ENCODE measurements around the gene GALNT17.
"Not testable (repeated sequence)": the region's sequence is repeated elsewhere in the genome, so short reads cannot be mapped to it uniquely, and the experiment has no call there.

Gene GALNT17

DNA sequence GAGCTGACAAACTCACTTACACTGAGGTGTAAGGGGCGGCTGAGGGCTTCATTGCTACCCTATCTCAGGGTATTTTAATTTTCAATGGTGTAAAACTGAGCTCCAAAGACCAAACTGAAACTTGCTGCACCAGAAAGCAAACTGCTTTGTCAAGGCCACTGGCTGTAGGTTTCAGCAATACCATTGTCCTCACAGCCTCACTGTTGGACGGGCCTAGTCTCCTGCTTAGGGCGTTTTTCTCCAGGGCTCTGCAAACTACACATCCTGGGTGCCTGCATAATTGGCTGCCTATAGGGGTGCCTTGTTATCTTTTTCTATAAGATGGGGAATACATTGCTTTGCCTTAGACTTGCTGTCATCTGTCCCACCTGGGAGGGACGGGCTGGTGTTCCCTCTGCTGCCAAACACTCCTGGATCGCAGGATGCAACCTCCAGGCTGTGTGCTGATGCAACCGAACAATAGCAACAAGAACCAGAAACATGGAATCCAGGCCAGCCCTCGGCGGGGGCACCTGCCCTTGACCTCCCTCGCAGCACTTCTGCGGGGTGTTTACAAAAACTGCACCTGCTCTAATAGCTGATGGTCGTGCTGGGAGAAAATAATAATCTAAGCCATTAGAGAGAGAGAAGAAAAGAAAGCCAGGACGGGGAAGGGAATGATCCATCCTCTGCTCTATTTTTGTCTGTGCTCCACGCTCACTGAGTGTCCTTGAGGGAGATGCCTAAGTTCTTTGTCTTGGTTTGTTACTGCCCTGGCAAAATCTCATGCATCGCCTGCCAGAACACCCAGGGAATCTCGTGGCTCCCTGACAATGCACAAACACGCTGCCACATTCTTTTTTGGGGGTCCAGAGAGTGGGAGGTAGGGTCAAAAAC, 104.5 kb downstream of the GALNT17 start:
- no peak for DNase-seq
- no peak for TF ChIP-seq POLR2A (IDR thresholded peaks at IDR 0.05; ENCODE audit: low read length)
- no peak for TF ChIP-seq GATA1 (IDR thresholded peaks at IDR 0.05; ENCODE audit: low read depth, low read length)

DNA sequence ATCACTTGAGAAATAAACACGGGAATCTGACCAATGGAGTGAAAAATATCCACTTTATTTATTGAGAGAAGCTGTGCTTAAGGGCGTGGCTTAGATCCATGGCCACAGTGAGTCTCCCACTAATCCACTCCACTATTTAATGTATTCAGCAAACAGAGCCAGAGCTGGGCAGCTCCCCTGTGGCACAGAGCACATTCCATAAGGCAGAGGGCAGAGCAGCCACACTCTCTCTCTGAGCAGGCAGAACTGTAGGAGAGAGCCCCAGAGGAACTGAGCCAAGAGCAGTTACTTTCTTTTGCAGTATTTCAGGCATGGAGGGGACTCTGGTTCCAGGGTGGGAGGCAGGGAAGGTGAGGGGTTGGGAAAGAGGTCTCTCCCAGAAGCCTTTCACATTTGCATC, 106.0 kb downstream of the GALNT17 start:
- TF ChIP-seq GATA1 (IDR thresholded peaks at IDR 0.05; ENCODE audit: low read depth, low read length) (no peak), POLR2A (IDR thresholded peaks at IDR 0.05; ENCODE audit: low read length) (no peak)

DNA sequence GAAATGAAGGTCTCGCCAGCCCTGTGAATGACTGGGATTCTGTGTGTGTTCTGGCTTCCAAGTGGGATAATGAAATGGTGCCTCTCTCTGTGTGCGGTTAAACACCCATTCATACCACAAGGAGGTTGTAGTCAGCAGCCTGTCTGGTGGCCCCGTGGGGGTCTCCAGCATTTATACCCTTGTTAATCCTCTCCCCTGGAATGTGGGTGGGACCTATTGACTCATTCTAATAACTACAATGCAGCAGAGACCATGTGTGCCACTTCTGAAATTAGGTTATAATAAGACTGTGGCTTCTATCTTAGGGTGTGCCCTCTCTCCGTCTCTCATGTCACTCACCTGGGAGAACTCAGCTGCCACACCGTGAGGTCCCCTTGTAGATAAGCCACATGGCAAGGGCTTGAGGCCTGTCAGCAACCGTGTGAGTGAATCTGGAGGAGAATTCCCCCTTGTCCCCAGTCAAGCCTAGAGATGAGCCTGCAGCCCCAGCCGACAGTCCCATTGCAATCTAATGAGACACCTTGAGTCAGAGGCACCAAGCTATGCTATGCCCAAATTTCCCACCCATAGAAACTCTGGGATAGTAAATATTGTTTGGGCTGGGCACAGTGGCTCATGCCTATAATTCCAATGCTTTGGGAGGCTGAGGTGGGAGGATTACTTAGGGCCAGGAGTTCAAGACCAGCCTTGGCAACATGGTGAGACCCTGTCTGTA, 106.8 kb downstream of the GALNT17 start:
- DNase-seq: no peak
- TF ChIP-seq POLR2A (IDR thresholded peaks at IDR 0.05; ENCODE audit: low read length) (no peak), GATA1 (IDR thresholded peaks at IDR 0.05; ENCODE audit: low read depth, low read length) (no peak)

More for the DNA sequence above, 106.0 kb downstream of the GALNT17 start:
- no peak for DNase-seq

DNA sequence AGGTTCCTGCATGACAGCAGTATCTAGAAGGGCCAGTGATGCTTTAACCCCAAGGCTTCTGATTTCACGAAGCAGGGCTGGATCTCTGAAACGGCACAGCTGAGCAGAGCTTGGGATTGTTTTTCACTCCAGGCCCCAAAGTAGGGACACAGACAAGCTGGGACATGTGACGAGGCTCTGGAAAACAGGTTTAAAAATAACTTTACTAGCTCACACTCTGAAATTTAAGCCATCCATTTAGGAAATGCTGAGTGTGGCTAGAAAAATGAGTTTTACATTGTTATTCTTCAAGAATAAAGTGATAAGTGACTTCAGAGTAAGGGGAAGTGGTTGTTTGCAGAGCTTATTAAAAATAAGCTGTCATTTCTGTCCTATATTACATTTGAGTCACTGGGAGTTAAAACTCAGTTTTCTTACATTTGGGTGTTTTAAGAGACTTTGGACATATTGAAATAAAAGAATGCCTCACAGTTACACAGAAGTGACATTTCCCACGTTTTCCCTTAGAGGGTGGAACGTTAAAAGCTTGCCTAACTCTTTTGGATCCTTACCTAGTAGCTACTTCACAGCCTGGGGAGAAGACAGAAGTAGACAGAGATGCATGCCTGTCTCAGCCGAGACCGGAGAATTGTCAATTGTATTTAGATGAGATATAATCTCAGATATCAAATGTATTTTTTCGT, 107.8 kb downstream of the GALNT17 start:
- no peak for TF ChIP-seq GATA1 (IDR thresholded peaks at IDR 0.05; ENCODE audit: low read depth, low read length)
- no peak for TF ChIP-seq POLR2A (IDR thresholded peaks at IDR 0.05; ENCODE audit: low read length)
- no peak for DNase-seq

DNA sequence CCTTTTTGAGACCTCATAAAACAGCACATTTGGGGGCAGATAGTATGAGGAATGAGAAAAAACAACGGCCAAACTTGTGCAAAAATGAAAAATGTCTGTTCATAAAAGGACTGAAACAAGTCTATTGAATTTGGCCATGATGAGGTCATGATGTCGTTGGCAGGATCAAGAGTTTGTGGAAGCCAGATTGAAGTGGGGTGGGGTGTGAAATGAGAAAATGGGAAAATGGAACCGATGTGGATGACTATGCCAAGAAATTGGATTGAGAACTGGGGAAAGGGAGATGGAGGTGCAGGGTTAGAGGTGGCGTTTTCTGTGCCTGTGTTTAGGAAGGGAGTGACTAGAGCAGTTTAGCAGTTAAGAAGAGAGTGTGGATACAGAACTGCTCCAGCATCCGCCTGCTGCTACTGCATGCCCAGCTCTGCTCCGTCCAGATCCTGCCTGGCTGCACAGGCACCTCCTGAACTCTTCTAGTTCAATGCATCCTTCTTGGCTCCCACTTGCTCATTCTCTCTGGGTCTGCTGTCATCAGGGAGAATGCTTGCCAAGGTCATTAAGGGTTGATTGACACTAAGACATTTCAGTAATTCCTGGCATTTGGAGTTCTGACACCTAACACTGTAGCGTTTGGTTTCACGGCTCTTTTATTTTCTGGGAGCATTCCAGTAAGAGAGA, 111.9 kb downstream of the GALNT17 start:
- DNase-seq: no peak
- TF ChIP-seq POLR2A (IDR thresholded peaks at IDR 0.05; ENCODE audit: low read length) (no peak), GATA1 (IDR thresholded peaks at IDR 0.05; ENCODE audit: low read depth, low read length) (no peak)

DNA sequence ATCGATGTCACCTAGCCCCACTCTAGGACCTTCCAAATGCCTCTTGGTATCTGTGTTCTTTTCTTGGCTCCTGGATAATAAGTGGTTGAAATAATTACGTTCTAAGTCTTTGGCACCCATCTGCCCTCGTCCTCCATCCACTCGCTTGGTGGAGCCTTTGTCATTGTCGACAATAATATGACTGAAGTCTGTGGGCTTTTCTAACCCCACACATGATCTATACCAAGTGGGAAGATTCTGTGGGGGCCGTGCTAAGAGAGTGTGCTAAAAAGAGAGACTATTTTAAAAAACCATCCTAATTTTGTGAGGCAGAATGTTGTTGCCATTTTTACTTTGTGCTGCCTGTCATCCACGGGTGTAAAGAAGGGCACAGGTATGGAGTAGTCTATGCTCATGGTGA, 113.1 kb downstream of the GALNT17 start:
- no peak for TF ChIP-seq GATA1 (IDR thresholded peaks at IDR 0.05; ENCODE audit: low read depth, low read length)
- no peak for TF ChIP-seq POLR2A (IDR thresholded peaks at IDR 0.05; ENCODE audit: low read length)
- no peak for DNase-seq

DNA sequence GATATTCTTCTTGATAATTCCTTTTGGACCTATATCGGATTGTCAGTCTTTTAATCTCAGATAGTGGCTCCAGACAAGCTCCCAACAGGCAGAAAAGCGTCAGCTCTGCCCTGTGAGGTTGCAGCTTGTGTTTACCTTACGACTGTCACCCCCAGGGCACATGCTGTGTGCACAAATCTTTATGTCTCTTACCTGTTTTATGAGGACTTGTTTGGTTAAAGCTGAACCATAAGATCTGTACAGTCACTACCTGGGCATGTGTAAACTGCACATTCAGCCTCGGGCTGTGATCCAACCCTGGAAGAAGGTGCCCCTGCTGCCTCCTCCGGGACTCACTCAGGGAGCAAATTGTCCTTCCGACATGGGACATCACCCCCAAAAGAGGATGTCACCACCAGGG, 119.8 kb downstream of the GALNT17 start:
- DNase-seq: no peak
- TF ChIP-seq GATA1 (IDR thresholded peaks at IDR 0.05; ENCODE audit: low read depth, low read length): no peak
- TF ChIP-seq POLR2A (IDR thresholded peaks at IDR 0.05; ENCODE audit: low read length): no peak

DNA sequence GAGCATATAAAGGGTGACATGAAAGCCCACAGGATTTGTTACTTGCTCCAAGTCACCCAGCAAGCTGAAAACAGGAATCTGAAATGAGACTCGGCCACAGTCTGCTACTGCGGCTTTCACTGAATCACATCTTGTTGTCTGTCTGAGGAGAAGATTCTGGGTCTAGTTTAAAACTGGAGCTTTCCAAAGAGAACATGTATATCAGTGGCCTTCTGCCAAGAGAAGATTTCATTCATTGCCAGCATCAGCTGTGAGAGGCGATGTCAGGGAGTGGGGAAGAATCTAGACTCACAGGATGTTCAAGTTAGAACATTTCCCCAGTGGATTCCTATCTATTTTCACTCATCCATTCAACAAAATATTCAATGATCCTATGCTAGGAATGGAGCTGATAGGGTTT, 122.8 kb downstream of the GALNT17 start:
- no peak for DNase-seq
- no peak for TF ChIP-seq GATA1 (IDR thresholded peaks at IDR 0.05; ENCODE audit: low read depth, low read length)
- no peak for TF ChIP-seq POLR2A (IDR thresholded peaks at IDR 0.05; ENCODE audit: low read length)

DNA sequence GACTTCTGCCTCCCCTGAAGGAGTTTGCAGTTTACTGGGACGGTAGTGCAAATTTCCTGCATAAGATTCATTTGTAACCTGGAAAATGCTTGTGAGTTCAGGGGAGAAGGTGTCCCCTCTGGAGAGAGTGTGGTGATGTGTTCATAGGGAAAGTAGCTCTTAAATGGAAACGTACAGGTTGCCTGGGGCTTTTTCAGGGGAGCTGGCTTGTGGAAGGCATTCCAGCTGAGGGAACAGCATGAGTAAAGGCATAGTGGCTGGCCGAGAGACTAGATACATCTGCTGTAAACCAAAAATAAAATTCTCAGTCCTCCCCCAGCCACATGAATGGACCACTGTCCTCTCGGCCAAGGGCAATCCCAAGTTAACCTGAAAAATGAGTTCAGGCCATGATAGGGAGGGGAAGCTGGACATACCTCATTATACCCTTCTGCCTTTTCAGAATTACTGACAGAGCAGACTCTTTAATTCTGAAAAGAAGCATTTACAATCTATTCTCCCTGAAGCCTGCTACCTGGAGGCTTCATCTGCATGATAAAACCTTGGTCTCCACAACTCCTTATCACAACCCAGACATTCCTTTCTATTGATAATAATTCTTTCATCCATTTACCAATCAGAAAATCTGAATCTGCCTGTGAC, 123.7 kb downstream of the GALNT17 start:
- no peak for DNase-seq
- TF ChIP-seq GATA1 (IDR thresholded peaks at IDR 0.05; ENCODE audit: low read depth, low read length) (no peak), POLR2A (IDR thresholded peaks at IDR 0.05; ENCODE audit: low read length) (no peak)

DNA sequence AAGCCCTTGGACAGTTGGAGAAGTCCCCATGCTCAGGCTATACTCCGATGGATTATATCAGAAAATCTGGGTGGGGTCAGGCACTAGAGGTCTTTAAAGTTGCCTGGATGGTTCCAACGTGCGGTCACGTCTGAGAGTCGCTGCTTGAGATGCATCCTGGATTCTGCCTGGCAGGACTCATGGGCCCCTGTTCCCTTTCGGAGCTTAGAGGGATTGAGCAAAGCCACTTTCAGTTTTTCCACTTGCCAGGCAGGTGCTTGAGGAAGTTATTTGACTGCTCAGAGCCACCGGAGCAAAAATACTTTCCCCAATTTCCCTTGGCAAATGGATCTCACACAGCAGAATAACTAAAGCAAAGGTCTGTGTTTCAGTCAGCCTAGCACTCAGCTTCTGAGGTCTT, 129.1 kb downstream of the GALNT17 start:
- no peak for TF ChIP-seq GATA1 (IDR thresholded peaks at IDR 0.05; ENCODE audit: low read depth, low read length)
- no peak for TF ChIP-seq POLR2A (IDR thresholded peaks at IDR 0.05; ENCODE audit: low read length)
- DNase-seq: no peak

DNA sequence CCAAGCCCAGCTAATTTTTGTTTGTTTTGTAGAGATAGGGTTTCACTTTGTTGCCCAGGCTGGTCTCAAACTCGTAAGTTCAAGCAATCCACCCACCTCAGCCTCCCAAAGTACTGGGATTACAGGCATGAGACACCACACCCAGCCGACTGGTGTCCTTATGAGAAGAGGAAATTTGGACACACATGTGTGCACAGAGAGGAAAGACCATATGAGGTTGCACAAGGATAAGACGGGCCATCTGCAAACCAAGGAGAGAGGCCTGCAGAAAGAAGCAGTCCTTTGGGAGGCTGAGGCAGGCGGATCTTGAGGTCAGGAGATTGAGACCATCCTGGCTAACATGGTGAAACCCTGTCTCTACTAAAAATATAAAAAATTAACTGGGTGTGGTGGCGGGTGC, 130.9 kb downstream of the GALNT17 start:
- not testable (repeated sequence) for DNase-seq

DNA sequence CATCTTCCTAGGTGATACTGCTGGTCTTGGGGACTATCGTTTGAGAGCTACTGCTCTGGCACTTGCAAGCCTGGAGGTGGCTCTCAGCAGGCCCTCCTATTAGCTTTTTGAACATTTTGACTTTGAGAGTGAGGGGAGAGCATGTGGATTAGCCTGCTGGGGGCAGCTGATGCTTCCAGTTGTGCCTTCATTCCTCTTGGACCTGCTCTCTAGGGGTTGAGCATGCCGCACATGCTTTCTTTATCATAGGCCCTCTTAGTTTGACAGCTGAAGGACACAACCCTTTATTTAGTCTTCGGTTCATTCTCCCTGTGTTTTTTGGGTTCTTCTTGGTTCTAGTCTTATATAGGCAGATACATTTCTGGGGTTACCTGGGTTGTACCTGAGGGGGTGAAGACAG, 132.1 kb downstream of the GALNT17 start:
- DNase-seq: no peak

DNA sequence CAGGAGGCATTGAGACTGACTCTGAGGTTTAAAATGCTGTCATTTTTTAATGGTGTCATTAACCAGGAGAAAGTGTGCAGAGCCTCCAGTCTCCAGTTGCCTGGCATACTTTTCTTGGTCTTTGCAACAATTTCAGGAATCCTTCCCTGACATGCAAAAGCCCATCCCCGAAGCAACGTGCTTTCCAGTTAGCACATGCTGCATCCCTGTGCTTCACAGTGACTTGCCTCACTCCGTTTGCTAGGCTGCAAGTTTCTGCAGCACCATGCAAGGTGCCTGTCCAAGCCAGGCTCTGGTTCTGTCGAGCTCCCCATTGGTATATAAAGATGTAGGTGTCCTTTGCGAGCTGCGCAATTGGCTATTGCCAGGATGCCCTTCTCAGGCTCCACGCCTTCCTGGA, 135.0 kb downstream of the GALNT17 start:
- no peak for TF ChIP-seq POLR2A (IDR thresholded peaks at IDR 0.05; ENCODE audit: low read length)
- TF ChIP-seq GATA1 (IDR thresholded peaks at IDR 0.05; ENCODE audit: low read depth, low read length): no peak

More for the DNA sequence above, 132.1 kb downstream of the GALNT17 start:
- TF ChIP-seq POLR2A (IDR thresholded peaks at IDR 0.05; ENCODE audit: low read length) (no peak), GATA1 (IDR thresholded peaks at IDR 0.05; ENCODE audit: low read depth, low read length) (no peak)

More for the DNA sequence above, 135.0 kb downstream of the GALNT17 start:
- no peak for DNase-seq

Data from erythroblast (primary cell).